ENCODE results near the gene FAM24A.

- TF ChIP-seq CTCF (conservative IDR thresholded peaks at IDR 0.05; ENCODE audit: low read depth in 2 of 2) (no peak), EZH2 (IDR thresholded peaks at IDR 0.05; ENCODE audit: low read depth, unreplicated experiment) (no peak), REST (IDR thresholded peaks at IDR 0.05; ENCODE audit: unreplicated experiment) (no peak), POLR2AphosphoS5 (IDR thresholded peaks at IDR 0.05; ENCODE audit: low read depth) (no peak), ZNF114 (CRISPR knock-in tag; IDR thresholded peaks at IDR 0.05) (no peak), JUNB (IDR thresholded peaks at IDR 0.05; ENCODE audit: unreplicated experiment) (no peak), EZH2phosphoT487 (IDR thresholded peaks at IDR 0.05; ENCODE audit: unreplicated experiment) (no peak)
These were observed 48.7 kb upstream of the FAM24A start for GRCh38 chr10:122861711-122862161.

Data from GM23338 (cell line).